Cardiac muscle cell (in vitro differentiated cells and primary cell): ENCODE measurements around the gene FNBP1. TPM values are rescaled to one million over a fixed set of nuclear protein-coding genes. Genes with fewer than 3 reads are reported as not detected.

Experiments
- DNase-seq, 2 donors: peaks; one replicate each; pipeline versions ENCODE4 v3.0.0 to v3.0.0-alpha.2; 2010 to 2017; ENCODE audit warnings: low read depth in 1 of 2, low spot score in 1 of 2
- H3K27ac ChIP-seq: fragments of 200-600 bp; sonication (generic); 2 replicates; pipeline ENCODE4 v1.5.1; 2016
- H3K27me3 ChIP-seq: fragments of 200-600 bp; sonication (generic); 2 replicates; pipeline ENCODE4 v1.6.0; 2016; ENCODE audit warnings: control low read depth
- H3K36me3 ChIP-seq: fragments of 200-600 bp; sonication (generic); 2 replicates; pipeline ENCODE4 v1.5.1; 2016; ENCODE audit warnings: control low read depth
- H3K4me1 ChIP-seq: fragments of 200-600 bp; sonication (generic); 2 replicates; pipeline ENCODE4 v1.8.1; 2017; ENCODE audit warnings: low read depth, mild to moderate bottlenecking, mixed run types
- H3K4me3 ChIP-seq: fragments of 200-600 bp; sonication (generic); 2 replicates; pipeline ENCODE4 v1.5.1; 2016; ENCODE audit warnings: mild to moderate bottlenecking
- H3K9me3 ChIP-seq: fragments of 200-600 bp; sonication (generic); 2 replicates; pipeline ENCODE4 v1.5.1; 2017; ENCODE audit warnings: low read depth, mild to moderate bottlenecking, control low read depth
- CTCF ChIP-seq: IDR thresholded peaks from 2 replicates; pipeline ENCODE4 v1.5.1; 2012; ENCODE audit warnings: low read depth, mild to moderate bottlenecking, low read length
- polyA plus RNA-seq: library from polyadenylated mRNA; unstranded; fragments of >200 nt; fragmentation: Nextera tagmentation; extraction: Ambion mirVana; gene quantifications from 2 replicates; pipeline ENCODE4 v1.2.1, GENCODE V29; 2016
- total RNA-seq: library from RNA; depleted of rRNA; stranded (reverse); fragments of >200 nt; gene quantifications from 2 replicates; pipeline ENCODE4 v1.2.3, GENCODE V29; 2016

FNBP1 gene
- total and polyA plus RNA-seq, 2 experiments from 2014 or later, result 20.5 to 37.9 TPM

- Histone ChIP-seq H3K9me3 (no peaks in the 10 kb centered on the region), H3K4me3 (no peak overlapping the region), H3K27me3 (no peaks in the 10 kb centered on the region), H3K4me1 (peaks cover 24% of the 10 kb centered on the region), H3K36me3 (peaks cover 4% of the 10 kb centered on the region), H3K27ac (no peak overlapping the region)
- peak; percentile 53 for TF ChIP-seq CTCF
- peak in 1 of 2 donors; percentile 74 for DNase-seq
These were observed 155.4 kb downstream of the FNBP1 start for GRCh38 chr9:129887334-129888292.

DNA sequence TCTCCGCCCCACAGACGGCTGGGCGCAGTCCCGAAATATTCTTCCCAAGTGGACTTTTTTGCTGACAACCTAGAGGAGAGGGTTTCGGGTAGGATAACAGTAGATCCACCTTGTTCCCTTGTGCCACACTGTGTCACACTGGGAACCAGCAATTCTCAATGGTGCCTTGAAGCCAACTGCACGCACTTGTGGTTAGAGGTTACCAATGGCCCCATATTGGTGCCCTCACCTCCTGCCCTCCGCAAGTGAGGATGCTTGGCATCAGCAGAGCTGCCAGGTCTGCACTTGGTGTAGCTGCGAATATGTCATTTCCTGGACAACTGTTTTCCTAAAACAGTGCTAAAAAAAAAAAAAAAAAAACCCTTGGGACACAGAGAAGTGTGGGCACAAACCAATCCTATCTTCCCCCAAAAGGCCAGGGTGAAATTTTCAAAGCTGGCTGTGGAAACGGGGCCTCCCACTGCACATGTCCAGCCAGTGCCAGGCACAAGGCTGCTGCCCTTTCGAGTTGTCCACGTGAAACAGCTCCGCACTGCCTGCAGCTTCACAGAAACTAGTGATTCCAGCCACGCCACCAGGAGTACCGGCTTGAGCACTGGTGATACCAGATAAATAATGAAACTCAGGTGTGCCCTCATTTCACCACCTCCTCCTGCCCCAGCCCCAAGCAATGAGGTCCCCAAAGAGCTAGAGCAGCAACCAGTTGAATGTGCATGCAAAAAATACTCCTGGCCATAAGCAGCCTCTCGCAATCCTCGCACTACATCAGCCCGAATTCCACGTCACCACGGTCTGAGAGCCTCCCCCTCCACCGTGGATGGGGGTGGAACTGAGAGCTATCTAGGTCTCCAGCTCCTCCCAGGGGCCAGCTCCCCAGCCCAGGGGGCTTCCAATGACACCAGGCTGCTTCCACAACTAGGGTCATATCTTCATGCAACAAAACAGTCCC, 156.5 kb downstream of the FNBP1 start:
- no peak overlapping the region for H3K4me3 ChIP-seq
- no peak for TF ChIP-seq CTCF
- no peaks in the 10 kb centered on the region for H3K27me3 ChIP-seq
- peaks cover 4% of the 10 kb centered on the region for H3K36me3 ChIP-seq
- peaks cover 24% of the 10 kb centered on the region for H3K4me1 ChIP-seq
- H3K9me3 ChIP-seq, result no peaks in the 10 kb centered on the region
- H3K27ac ChIP-seq, result peak overlapping the region; percentile 5
- DNase-seq, result peak in 1 of 2 donors; percentile 30

- TF ChIP-seq CTCF, result peak; percentile 99
- peak; percentile 86 to 96 for DNase-seq
- Histone ChIP-seq H3K36me3 (peaks cover 4% of the 10 kb centered on the region), H3K27me3 (no peaks in the 10 kb centered on the region), H3K4me1 (peaks cover 24% of the 10 kb centered on the region), H3K4me3 (no peak overlapping the region), H3K27ac (peak overlapping the region; percentile 5), H3K9me3 (no peaks in the 10 kb centered on the region)
These were observed 157.3 kb downstream of the FNBP1 start for GRCh38 chr9:129885670-129886106.

DNA sequence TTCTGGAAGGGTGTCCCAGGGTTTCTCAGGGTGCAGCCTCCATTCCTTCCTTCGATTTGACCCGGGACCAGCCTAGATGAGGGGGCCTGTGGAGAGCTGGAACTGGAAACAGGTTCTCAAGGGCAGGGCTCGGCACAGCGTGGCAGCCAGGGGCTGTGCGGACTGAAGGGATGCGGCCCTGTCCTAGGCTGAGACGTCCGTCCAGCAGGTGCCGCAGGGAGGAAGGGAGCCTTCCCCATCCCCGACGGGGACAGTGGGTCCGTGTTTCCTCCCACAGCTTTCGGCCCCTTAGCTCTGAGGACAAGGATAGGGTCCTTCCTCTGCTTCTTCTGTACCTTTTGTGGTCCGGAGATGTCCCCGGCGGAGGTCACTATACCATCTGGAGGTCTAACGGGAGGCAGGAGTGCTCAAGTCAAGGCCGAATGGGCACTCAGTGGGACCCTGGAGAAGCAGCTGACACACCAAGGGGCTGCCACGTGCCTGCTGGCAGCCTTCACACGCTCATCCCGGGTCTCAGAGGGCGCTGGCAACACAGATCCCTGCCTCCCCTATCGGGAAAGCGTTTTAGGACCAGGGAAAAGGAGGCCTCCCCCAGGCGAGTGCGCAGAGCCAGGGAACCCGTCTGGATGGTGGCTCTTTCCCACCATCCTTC, 157.8 kb downstream of the FNBP1 start:
- peak; percentile 5 for TF ChIP-seq CTCF
- H3K36me3 ChIP-seq, result peaks cover 2% of the 10 kb centered on the region
- H3K4me3 ChIP-seq, result no peak overlapping the region
- H3K9me3 ChIP-seq, result no peaks in the 10 kb centered on the region
- H3K4me1 ChIP-seq, result peaks cover 24% of the 10 kb centered on the region
- DNase-seq, result no peak
- H3K27me3 ChIP-seq, result no peaks in the 10 kb centered on the region
- peak overlapping the region; percentile 71 for H3K27ac ChIP-seq
